GM23248 (cell line): ENCODE results near the gene FGF21. TPM values are rescaled to one million over a fixed set of nuclear protein-coding genes. Genes with fewer than 3 reads are reported as not detected.
"Not testable (repeated sequence)": the region's sequence is repeated elsewhere in the genome, so short reads cannot be mapped to it uniquely, and the experiment has no call there.

Experiments used
- DNase-seq: peaks from one replicate; pipeline ENCODE4 v3.0.0-alpha.2; 2015
- H2AFZ ChIP-seq: fragments of 200-600 bp; sonication (generic); 2 replicates; pipeline ENCODE4 v1.6.1; 2016; ENCODE audit warnings: antibody characterized with exemption
- H3F3A ChIP-seq: fragments of 200-600 bp; sonication (generic); 2 replicates; pipeline ENCODE4 v1.6.1; 2016; ENCODE audit warnings: mild to moderate bottlenecking, antibody characterized with exemption, mixed run types; ENCODE audit not compliant: insufficient read depth
- H3K27ac ChIP-seq: fragments of 200-600 bp; sonication (generic); 2 replicates; pipeline ENCODE4 v1.5.1; 2016; ENCODE audit warnings: mild to moderate bottlenecking
- H3K27me3 ChIP-seq: fragments of 200-600 bp; sonication (generic); replicated peaks from 2 replicates; pipeline ENCODE4 v1.6.1; 2016; ENCODE audit warnings: mild to moderate bottlenecking; ENCODE audit not compliant: insufficient read depth
- H3K36me3 ChIP-seq: fragments of 200-600 bp; sonication (generic); 2 replicates; pipeline ENCODE4 v1.6.1; 2016; ENCODE audit warnings: low read depth, mild to moderate bottlenecking
- H3K4me1 ChIP-seq: fragments of 200-600 bp; sonication (generic); 2 replicates; pipeline ENCODE4 v1.6.1; 2016; ENCODE audit warnings: mild to moderate bottlenecking; ENCODE audit not compliant: insufficient read depth
- H3K4me2 ChIP-seq: fragments of 200-600 bp; sonication (generic); one replicate; pipeline ENCODE4 v1.6.1; 2016; ENCODE audit warnings: mild to moderate bottlenecking; ENCODE audit not compliant: unreplicated experiment
- H3K4me3 ChIP-seq: fragments of 200-600 bp; sonication (generic); 2 replicates; pipeline ENCODE4 v1.5.1; 2016; ENCODE audit warnings: mild to moderate bottlenecking
- H3K79me2 ChIP-seq: fragments of 200-600 bp; sonication (generic); 2 replicates; pipeline ENCODE4 v1.6.1; 2016; ENCODE audit warnings: mild to moderate bottlenecking; ENCODE audit not compliant: insufficient read depth
- H3K9ac ChIP-seq: fragments of 200-600 bp; sonication (generic); 2 replicates; pipeline ENCODE4 v1.6.1; 2016; ENCODE audit warnings: mild to moderate bottlenecking
- H3K9me2 ChIP-seq: fragments of 200-600 bp; sonication (generic); 2 replicates; pipeline ENCODE4 v1.6.1; 2016; ENCODE audit warnings: mixed run types, mild to moderate bottlenecking, moderate library complexity; ENCODE audit not compliant: insufficient read depth
- H3K9me3 ChIP-seq: fragments of 200-600 bp; sonication (generic); one replicate; pipeline ENCODE4 v1.6.1; 2017; ENCODE audit warnings: low read depth
- H4K20me1 ChIP-seq: fragments of 200-600 bp; sonication (generic); 2 replicates; pipeline ENCODE4 v1.6.0; 2016; ENCODE audit not compliant: insufficient read depth
- EZH2 ChIP-seq: fragments of 200-600 bp; sonication (generic); IDR thresholded peaks from 2 replicates; pipeline ENCODE4 v1.6.1; 2018; ENCODE audit warnings: antibody characterized with exemption, mild to moderate bottlenecking; ENCODE audit not compliant: insufficient read depth, poor library complexity, severe bottlenecking
- EZH2phosphoT487 ChIP-seq: fragments of 200-600 bp; sonication (generic); IDR thresholded peaks from 2 replicates; pipeline ENCODE4 v1.6.1; 2018; ENCODE audit warnings: antibody characterized with exemption, moderate library complexity, mild to moderate bottlenecking, low read depth; ENCODE audit not compliant: insufficient read depth
- WGBS, 2 experiments: methylation state at CpG; one replicate each; pipeline ENCODE4 v1.1.6; 2015 to 2017; ENCODE audit warnings: low lambda C conversion rate in 2 of 2, low coverage in 1 of 2; ENCODE audit errors: missing lambda C conversion rate in 2 of 2; 5-methylcytosine and 5-hydroxymethylcytosine counted together
- in situ Hi-C: fragments of 300-500 bp; cut with MboI; formaldehyde crosslinking; loops from 2 replicates; pipeline ENCODE4 v1.15.0; 2020
- polyA plus RNA-seq: library from polyadenylated mRNA; unstranded; fragments of >200 nt; fragmentation: Nextera tagmentation; extraction: Ambion mirVana; gene quantifications from 2 replicates; pipeline ENCODE4 v1.2.1, GENCODE V29; 2016
- total RNA-seq: library from RNA; depleted of rRNA; stranded (reverse); fragments of >200 nt; shearing (Covaris generic); gene quantifications from 2 replicates; pipeline ENCODE4 v1.2.3, GENCODE V29; 2014

Gene FGF21
- total and polyA plus RNA-seq, 2 experiments from 2014 or later = not detected

- no peak overlapping the region for H3K4me2 ChIP-seq
- H3K4me1 ChIP-seq = no peaks in the 10 kb centered on the region
- in situ Hi-C loops = no loop called here
- H3K79me2 ChIP-seq = no peaks in the 10 kb centered on the region
- no peaks in the 10 kb centered on the region for H3K36me3 ChIP-seq
- no peaks in the 10 kb centered on the region for H3F3A ChIP-seq
- H3K27me3 ChIP-seq = no peaks in the 10 kb centered on the region
- no peak overlapping the region for H3K9ac ChIP-seq
- TF ChIP-seq EZH2 = no peak
- 79 to 84% methylated on average over 9 to 12 of the region's 12 CpGs for WGBS, 2 experiments
- no peak overlapping the region for H2AFZ ChIP-seq
- H4K20me1 ChIP-seq = no peaks in the 10 kb centered on the region
- no peak overlapping the region for H3K27ac ChIP-seq
- no peak overlapping the region for H3K4me3 ChIP-seq
- no peaks in the 10 kb centered on the region for H3K9me3 ChIP-seq
- no peaks in the 10 kb centered on the region for H3K9me2 ChIP-seq
- no peak for DNase-seq
Measured at GRCh38 chr19:48777720-48778119, 22.4 kb downstream of the FGF21 start.

- H3F3A ChIP-seq = no peaks in the 10 kb centered on the region
- no peaks in the 10 kb centered on the region for H3K36me3 ChIP-seq
- 6 to 9% methylated on average over 1 of the region's 1 CpG for WGBS, 2 experiments
- H3K27me3 ChIP-seq = no peaks in the 10 kb centered on the region; the same call in 1 of the 2 replicates
- H3K9me3 ChIP-seq = no peaks in the 10 kb centered on the region
- TF ChIP-seq EZH2phosphoT487 (no peak), EZH2 (no peak)
- H3K79me2 ChIP-seq = no peaks in the 10 kb centered on the region
- no peaks in the 10 kb centered on the region for H3K4me1 ChIP-seq
- H3K9me2 ChIP-seq = no peaks in the 10 kb centered on the region
- no peak overlapping the region for H3K27ac ChIP-seq
- no peak overlapping the region for H3K4me2 ChIP-seq
- H4K20me1 ChIP-seq = no peaks in the 10 kb centered on the region
- H3K4me3 ChIP-seq = no peak overlapping the region
- H2AFZ ChIP-seq = no peak overlapping the region
- H3K9ac ChIP-seq = no peak overlapping the region
- in situ Hi-C loops = no loop called here
- no peak for DNase-seq
Measured at GRCh38 chr19:48779636-48780035, 24.3 kb downstream of the FGF21 start.

DNA sequence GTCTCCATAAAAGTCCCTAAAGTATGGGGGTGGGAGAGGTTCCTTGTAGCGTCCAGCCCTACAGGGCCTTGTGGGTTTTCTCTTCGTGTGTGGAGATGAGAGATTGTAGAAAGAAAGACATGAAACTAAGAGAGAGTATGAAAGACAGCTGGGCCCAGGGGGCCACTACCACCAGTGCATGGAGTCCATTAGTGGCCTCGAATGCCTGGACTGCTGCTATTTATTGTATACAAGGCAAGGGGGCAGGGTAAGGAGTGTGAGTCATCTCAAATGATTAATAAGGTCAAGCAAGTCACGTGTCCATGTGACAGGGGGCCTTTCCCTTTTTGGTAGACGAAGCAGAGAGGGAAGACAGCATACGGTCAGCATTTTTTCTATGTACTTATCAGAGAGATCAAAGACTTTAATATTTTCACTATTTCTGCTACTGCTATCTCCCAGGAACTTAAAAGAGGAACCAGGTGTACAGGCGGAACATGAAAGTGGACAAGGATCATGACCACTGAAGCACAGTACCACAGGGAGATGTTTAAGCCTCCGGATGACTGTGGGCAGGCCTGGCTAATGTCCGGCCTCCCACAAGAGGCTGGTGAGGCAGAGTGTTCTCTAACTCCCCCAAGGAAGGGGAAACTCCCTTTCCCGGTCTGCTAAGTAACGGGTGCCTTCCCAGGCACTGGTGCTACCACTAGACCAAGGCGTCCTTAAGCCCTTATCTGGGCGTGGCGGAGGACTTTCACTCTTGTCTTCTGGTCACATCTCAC is 25.5 kb downstream of the FGF21 start:
- H3K9ac ChIP-seq = no peak overlapping the region
- H3K79me2 ChIP-seq = no peaks in the 10 kb centered on the region
- no peaks in the 10 kb centered on the region for H3K9me2 ChIP-seq
- WGBS, 2 experiments = 65 to 67% methylated on average over 14 of the region's 14 CpGs
- TF ChIP-seq EZH2phosphoT487 (no peak), EZH2 (no peak)
- H3K4me3 ChIP-seq = no peak overlapping the region
- no peak overlapping the region for H3K4me2 ChIP-seq
- H3K27me3 ChIP-seq = no peaks in the 10 kb centered on the region; the same call in 1 of the 2 replicates
- in situ Hi-C loops = no loop called here
- H3K9me3 ChIP-seq = no peaks in the 10 kb centered on the region
- peak; percentile 34 for DNase-seq
- H3K36me3 ChIP-seq = no peaks in the 10 kb centered on the region
- H3K4me1 ChIP-seq = no peaks in the 10 kb centered on the region
- H4K20me1 ChIP-seq = no peaks in the 10 kb centered on the region
- H3K27ac ChIP-seq = no peak overlapping the region
- H3F3A ChIP-seq = no peaks in the 10 kb centered on the region
- no peak overlapping the region for H2AFZ ChIP-seq

DNA sequence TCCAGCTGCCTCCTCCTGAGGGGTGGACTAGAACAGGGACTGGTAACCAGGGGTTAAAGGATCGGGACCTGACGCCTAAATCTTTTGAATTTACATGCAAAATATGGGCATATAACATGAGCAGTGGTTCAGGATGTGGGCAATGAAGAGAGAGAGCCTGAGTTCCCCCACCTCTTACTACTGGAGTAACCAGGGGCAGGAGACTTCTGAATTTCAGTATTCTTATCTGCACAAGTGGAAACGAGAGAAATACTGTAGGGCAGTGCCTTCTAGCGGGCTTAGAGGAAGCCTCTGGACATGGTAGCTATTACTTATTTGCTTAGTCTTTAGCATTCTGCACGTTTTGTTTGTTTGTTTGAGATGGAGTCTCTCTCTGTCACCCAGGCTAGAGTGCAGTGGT is 29.2 kb downstream of the FGF21 start:
- no peaks in the 10 kb centered on the region for H3K4me1 ChIP-seq
- H3F3A ChIP-seq = no peaks in the 10 kb centered on the region
- H3K4me3 ChIP-seq = no peak overlapping the region
- H4K20me1 ChIP-seq = no peaks in the 10 kb centered on the region
- no peak overlapping the region for H3K4me2 ChIP-seq
- no peaks in the 10 kb centered on the region for H3K36me3 ChIP-seq
- no peak for TF ChIP-seq EZH2phosphoT487
- TF ChIP-seq EZH2 = no peak
- no peak overlapping the region for H3K27ac ChIP-seq
- H2AFZ ChIP-seq = no peak overlapping the region
- H3K27me3 ChIP-seq = no peaks in the 10 kb centered on the region; the same call in 1 of the 2 replicates
- no peaks in the 10 kb centered on the region for H3K79me2 ChIP-seq
- WGBS, 2 experiments = 43 to 52% methylated on average over 5 of the region's 5 CpGs
- H3K9me3 ChIP-seq = no peaks in the 10 kb centered on the region
- in situ Hi-C loops = no loop called here
- no peaks in the 10 kb centered on the region for H3K9me2 ChIP-seq
- peak; percentile 23 for DNase-seq
- H3K9ac ChIP-seq = no peak overlapping the region

- H3K79me2 ChIP-seq, H3F3A ChIP-seq, H3K9me2 ChIP-seq, H2AFZ ChIP-seq, H3K36me3 ChIP-seq, DNase-seq, H3K9ac ChIP-seq, H3K4me1 ChIP-seq, in situ Hi-C loops, H3K4me2 ChIP-seq, H3K27me3 ChIP-seq, H3K27ac ChIP-seq, H3K9me3 ChIP-seq, H4K20me1 ChIP-seq, H3K4me3 ChIP-seq: not testable (repeated sequence)
- 91 to 92% methylated on average over 7 of the region's 7 CpGs for WGBS, 2 experiments
Measured at GRCh38 chr19:48786422-48786821, 31.1 kb downstream of the FGF21 start.

- H3K79me2 ChIP-seq, H3K36me3 ChIP-seq, in situ Hi-C loops, H3K9me3 ChIP-seq, H3K9me2 ChIP-seq, H3K9ac ChIP-seq, H3K4me1 ChIP-seq, H3K27ac ChIP-seq, H3K27me3 ChIP-seq, H2AFZ ChIP-seq, H3K4me2 ChIP-seq, DNase-seq, H3K4me3 ChIP-seq, H3F3A ChIP-seq, H4K20me1 ChIP-seq: not testable (repeated sequence)
- WGBS, 2 experiments = 65% methylated on average over 9 of the region's 9 CpGs
Measured at GRCh38 chr19:48787331-48787730, 32.0 kb downstream of the FGF21 start.
